Gastrocnemius medialis (tissue), 4 donors: ENCODE results near the gene NDC1. TPM values are rescaled to one million over a fixed set of nuclear protein-coding genes. Genes with fewer than 3 reads are reported as not detected.

Experiments
- ATAC-seq, 2 donors: fragments of 150-250 bp; one replicate each; pipeline ENCODE4 v1.9.1; 2016
- DNase-seq, 2 donors: peaks; one replicate each; pipeline ENCODE4 v3.0.0-alpha.2; 2019
- H3K27ac ChIP-seq, 4 donors: fragments of 200-600 bp; sonication (generic); 1 replicate in 1 of 4; 2 replicates in 3 of 4; pipeline ENCODE4 v1.5.1; 2016 to 2018; ENCODE audit warnings: mild to moderate bottlenecking in 2 of 4, moderate library complexity in 1 of 4
- H3K27me3 ChIP-seq, 3 donors: fragments of 200-600 bp; sonication (generic) in 2 of 3; 1 replicate in 1 of 3; 2 replicates in 2 of 3; pipeline versions ENCODE4 v1.5.1 to v1.6.0; 2016 to 2019; ENCODE audit warnings: mild to moderate bottlenecking in 1 of 3, moderate library complexity in 1 of 3
- H3K36me3 ChIP-seq, 2 donors: fragments of 200-600 bp; sonication (generic) in 1 of 2; one replicate each; pipeline ENCODE4 v1.5.1; 2017 to 2018
- H3K4me1 ChIP-seq, 2 donors: fragments of 200-600 bp; sonication (generic) in 1 of 2; one replicate each; pipeline ENCODE4 v1.5.1; 2016 to 2017; ENCODE audit warnings: mild to moderate bottlenecking in 2 of 2
- H3K4me3 ChIP-seq, 4 donors: fragments of 200-600 bp; sonication (generic) in 3 of 4; 1 replicate in 1 of 4; 2 replicates in 3 of 4; pipeline ENCODE4 v1.5.1; 2016 to 2019; ENCODE audit warnings: mild to moderate bottlenecking in 2 of 4
- H3K9me3 ChIP-seq, 3 donors: fragments of 200-600 bp; sonication (generic) in 2 of 3; 1 replicate in 1 of 3; 2 replicates in 2 of 3; pipeline ENCODE4 v1.5.1; 2016 to 2019
- CTCF ChIP-seq, 5 experiments: fragments of 450-650 bp in 3 of 5; fragments of 200-600 bp in 2 of 5; sonication (generic) in 2 of 5; IDR thresholded peaks in 4 of 5; conservative IDR thresholded peaks in 1 of 5; 1 replicate in 4 of 5; 2 replicates in 1 of 5; pipeline ENCODE4 v1.5.1; 2016 to 2019; ENCODE audit warnings: antibody characterized with exemption in 5 of 5, mild to moderate bottlenecking in 3 of 5, moderate library complexity in 3 of 5
- POLR2A ChIP-seq, 2 donors: fragments of 450-650 bp; IDR thresholded peaks; one replicate each; pipeline ENCODE4 v1.6.1; 2017; ENCODE audit warnings: antibody characterized with exemption in 2 of 2, mild to moderate bottlenecking in 2 of 2, moderate library complexity in 2 of 2
- in situ Hi-C, 4 donors: fragments of 200-750 bp; cut with MboI; loops; one replicate each; pipeline versions ENCODE4 v1.15.0 to v1.8.0; 2017; ENCODE audit warnings: low sequenced_read_pairs in 4 of 4
- intact Hi-C: fragments of 100-400 bp; cut with DNase I; formaldehyde crosslinking; loops from one replicate; pipeline ENCODE4 v1.15.1; 2023; ENCODE audit warnings: low total_unique reads
- total RNA-seq, 4 donors: library from RNA; depleted of rRNA; stranded (reverse); fragments of >200 nt; gene quantifications; one replicate each; pipeline versions ENCODE4 v1.1.0 to v1.2.3, GENCODE V29; 2016

The NDC1 gene
- total RNA-seq, 4 donors from 2014 or later, result 7.6 to 27.0 (median 9.5) TPM

GRCh38 chr1:53731779-53732305 lies 106.3 kb downstream of the NDC1 start:
- ATAC-seq (no peak), DNase-seq (no peak)
- Histone ChIP-seq H3K27me3 (peaks cover 0 to 11% (median 0%) of the 10 kb centered on the region in 3 donors), H3K36me3 (no peaks in the 10 kb centered on the region), H3K4me1 (no peaks in the 10 kb centered on the region), H3K4me3 (no peak overlapping the region), H3K9me3 (no peaks in the 10 kb centered on the region), H3K27ac (no peak overlapping the region)
- in situ Hi-C loops, result no loop called here
- TF ChIP-seq CTCF (IDR thresholded peaks at IDR 0.05 in 4 of 5, conservative IDR thresholded peaks at IDR 0.05 in 1 of 5), result no peak
- no peak for TF ChIP-seq POLR2A (IDR thresholded peaks at IDR 0.05)
- intact Hi-C loops, result no loop called here

DNA sequence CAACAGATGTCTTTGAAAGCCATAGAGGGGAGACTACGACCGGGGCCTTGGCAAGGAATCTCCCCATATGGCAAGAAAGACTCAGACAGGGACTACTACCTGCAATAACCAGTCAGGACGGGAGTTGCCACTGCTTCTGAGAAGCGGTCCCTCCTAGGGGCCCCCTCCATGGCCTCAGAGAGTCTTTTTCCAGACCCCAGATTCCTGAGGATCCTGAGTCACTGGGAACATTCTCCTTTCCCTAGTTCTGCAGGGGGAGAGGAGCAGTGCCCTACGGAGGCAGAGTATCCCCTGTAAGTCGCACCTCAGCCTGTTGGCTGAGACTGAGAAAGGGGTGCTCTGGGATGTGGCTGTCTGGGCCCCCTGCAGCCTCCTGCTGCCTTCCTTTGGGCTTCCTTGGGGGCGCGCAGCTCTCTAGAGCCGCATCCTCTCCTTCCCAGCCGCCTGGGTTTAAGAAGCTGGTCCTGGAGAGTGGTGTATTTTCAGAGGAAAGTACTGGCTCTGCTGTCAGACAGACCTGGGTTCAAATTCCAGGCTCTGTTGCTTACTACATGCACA lies 107.0 kb downstream of the NDC1 start:
- H3K27ac ChIP-seq, result no peak overlapping the region
- H3K27me3 ChIP-seq, result peaks cover 0 to 8% (median 0%) of the 10 kb centered on the region in 3 donors
- H3K4me1 ChIP-seq, result no peaks in the 10 kb centered on the region
- no peaks in the 10 kb centered on the region for H3K9me3 ChIP-seq
- no peaks in the 10 kb centered on the region for H3K36me3 ChIP-seq
- no peak for DNase-seq
- no peak for TF ChIP-seq CTCF (IDR thresholded peaks at IDR 0.05 in 4 of 5, conservative IDR thresholded peaks at IDR 0.05 in 1 of 5)
- TF ChIP-seq POLR2A (IDR thresholded peaks at IDR 0.05), result no peak
- in situ Hi-C loops (no loop called here), intact Hi-C loops (no loop called here)
- no peak for ATAC-seq
- H3K4me3 ChIP-seq, result no peak overlapping the region

GRCh38 chr1:53730224-53730865 lies 107.8 kb downstream of the NDC1 start:
- H3K9me3 ChIP-seq, result no peaks in the 10 kb centered on the region
- H3K36me3 ChIP-seq, result no peaks in the 10 kb centered on the region
- in situ Hi-C loops (no loop called here), intact Hi-C loops (no loop called here)
- H3K4me1 ChIP-seq, result no peaks in the 10 kb centered on the region
- no peak overlapping the region for H3K27ac ChIP-seq
- no peak for DNase-seq
- no peak for TF ChIP-seq POLR2A (IDR thresholded peaks at IDR 0.05)
- no peak for TF ChIP-seq CTCF (IDR thresholded peaks at IDR 0.05 in 4 of 5, conservative IDR thresholded peaks at IDR 0.05 in 1 of 5)
- peaks cover 0 to 8% (median 0%) of the 10 kb centered on the region in 3 donors for H3K27me3 ChIP-seq
- no peak for ATAC-seq
- no peak overlapping the region for H3K4me3 ChIP-seq

- no peaks in the 10 kb centered on the region for H3K9me3 ChIP-seq
- peaks cover 0 to 8% (median 0%) of the 10 kb centered on the region in 3 donors for H3K27me3 ChIP-seq
- no peak for DNase-seq
- intact Hi-C loops (no loop called here), in situ Hi-C loops (no loop called here)
- no peak overlapping the region for H3K4me3 ChIP-seq
- TF ChIP-seq CTCF (IDR thresholded peaks at IDR 0.05 in 4 of 5, conservative IDR thresholded peaks at IDR 0.05 in 1 of 5), result no peak
- TF ChIP-seq POLR2A (IDR thresholded peaks at IDR 0.05), result no peak
- no peak for ATAC-seq
- H3K4me1 ChIP-seq, result no peaks in the 10 kb centered on the region
- no peak overlapping the region for H3K27ac ChIP-seq
- H3K36me3 ChIP-seq, result no peaks in the 10 kb centered on the region
Observed at GRCh38 chr1:53729456-53730223, 108.5 kb downstream of the NDC1 start.
